Uterus (tissue), 4 donors: ENCODE measurements around the gene HSPBP1. TPM values are rescaled to one million over a fixed set of nuclear protein-coding genes. Genes with fewer than 3 reads are reported as not detected.
A peak's percentile ranks its signal among the peaks of the same experiment; 100 is the strongest.
"Not testable (repeated sequence)": the region's sequence is repeated elsewhere in the genome, so short reads cannot be mapped to it uniquely, and the experiment has no call there.

ENCODE experiments used
- DNase-seq, 2 donors: peaks; one replicate each; pipeline ENCODE4 v3.0.0-alpha.2; 2019 to 2020
- H3K27ac ChIP-seq, 2 donors: fragments of 200-600 bp; sonication (generic); 1 replicate in 1 of 2; 2 replicates in 1 of 2; pipeline ENCODE4 v1.5.1; 2016 to 2018
- H3K27me3 ChIP-seq, 2 donors: fragments of 200-600 bp; sonication (generic); one replicate each; pipeline ENCODE4 v1.5.1; 2018 to 2019; ENCODE audit warnings: control low read depth in 1 of 2
- H3K36me3 ChIP-seq, 2 donors: fragments of 200-600 bp; sonication (generic); one replicate each; pipeline ENCODE4 v1.5.1; 2019; ENCODE audit warnings: control low read depth in 1 of 2
- H3K4me1 ChIP-seq, 2 donors: fragments of 200-600 bp; sonication (generic); one replicate each; pipeline ENCODE4 v1.5.1; 2018 to 2019; ENCODE audit warnings: control low read depth in 1 of 2
- H3K4me3 ChIP-seq, 2 donors: fragments of 200-600 bp; sonication (generic); 1 replicate in 1 of 2; 2 replicates in 1 of 2; pipeline ENCODE4 v1.5.1; 2018 to 2019; ENCODE audit warnings: mild to moderate bottlenecking in 1 of 2
- H3K9me3 ChIP-seq, 2 donors: fragments of 200-600 bp; sonication (generic); one replicate each; pipeline ENCODE4 v1.5.1; 2019; ENCODE audit warnings: control low read depth in 1 of 2
- POLR2A ChIP-seq, 2 donors: fragments of 450-650 bp; IDR thresholded peaks; one replicate each; pipeline ENCODE4 v1.6.1; 2016; ENCODE audit warnings: antibody characterized with exemption in 2 of 2, mild to moderate bottlenecking in 1 of 2, moderate library complexity in 1 of 2
- intact Hi-C: fragments of 100-400 bp; cut with DNase I; formaldehyde crosslinking; loops from one replicate; pipeline ENCODE4 v1.15.1; 2023; ENCODE audit warnings: low total_unique reads
- total RNA-seq, 4 donors: library from RNA; depleted of rRNA in 3 of 4; stranded (reverse); fragments of >200 nt in 3 of 4; gene quantifications; one replicate each; pipeline versions ENCODE4 v1.1.0 to v1.2.4, GENCODE V29; 2014 to 2023
- TF ChIP-seq, protein P1 (sequence below), 4 experiments: fragments of 200-600 bp in 2 of 4; fragments of 450-650 bp in 2 of 4; sonication (generic) in 2 of 4; IDR thresholded peaks; one replicate each; pipeline ENCODE4 v1.5.1; 2016 to 2019; ENCODE audit warnings: antibody characterized with exemption in 4 of 4, mild to moderate bottlenecking in 2 of 4, moderate library complexity in 1 of 4
- donor health status: DM: yes; HTN: yes; CAD: no.

Gene HSPBP1, protein sequence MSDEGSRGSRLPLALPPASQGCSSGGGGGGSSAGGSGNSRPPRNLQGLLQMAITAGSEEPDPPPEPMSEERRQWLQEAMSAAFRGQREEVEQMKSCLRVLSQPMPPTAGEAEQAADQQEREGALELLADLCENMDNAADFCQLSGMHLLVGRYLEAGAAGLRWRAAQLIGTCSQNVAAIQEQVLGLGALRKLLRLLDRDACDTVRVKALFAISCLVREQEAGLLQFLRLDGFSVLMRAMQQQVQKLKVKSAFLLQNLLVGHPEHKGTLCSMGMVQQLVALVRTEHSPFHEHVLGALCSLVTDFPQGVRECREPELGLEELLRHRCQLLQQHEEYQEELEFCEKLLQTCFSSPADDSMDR
- total RNA-seq, result 10 to 100 TPM in 3 of 4 donors, 1 to 10 TPM in 1; 1.3 to 37.4 (median 25.6) TPM

DNA sequence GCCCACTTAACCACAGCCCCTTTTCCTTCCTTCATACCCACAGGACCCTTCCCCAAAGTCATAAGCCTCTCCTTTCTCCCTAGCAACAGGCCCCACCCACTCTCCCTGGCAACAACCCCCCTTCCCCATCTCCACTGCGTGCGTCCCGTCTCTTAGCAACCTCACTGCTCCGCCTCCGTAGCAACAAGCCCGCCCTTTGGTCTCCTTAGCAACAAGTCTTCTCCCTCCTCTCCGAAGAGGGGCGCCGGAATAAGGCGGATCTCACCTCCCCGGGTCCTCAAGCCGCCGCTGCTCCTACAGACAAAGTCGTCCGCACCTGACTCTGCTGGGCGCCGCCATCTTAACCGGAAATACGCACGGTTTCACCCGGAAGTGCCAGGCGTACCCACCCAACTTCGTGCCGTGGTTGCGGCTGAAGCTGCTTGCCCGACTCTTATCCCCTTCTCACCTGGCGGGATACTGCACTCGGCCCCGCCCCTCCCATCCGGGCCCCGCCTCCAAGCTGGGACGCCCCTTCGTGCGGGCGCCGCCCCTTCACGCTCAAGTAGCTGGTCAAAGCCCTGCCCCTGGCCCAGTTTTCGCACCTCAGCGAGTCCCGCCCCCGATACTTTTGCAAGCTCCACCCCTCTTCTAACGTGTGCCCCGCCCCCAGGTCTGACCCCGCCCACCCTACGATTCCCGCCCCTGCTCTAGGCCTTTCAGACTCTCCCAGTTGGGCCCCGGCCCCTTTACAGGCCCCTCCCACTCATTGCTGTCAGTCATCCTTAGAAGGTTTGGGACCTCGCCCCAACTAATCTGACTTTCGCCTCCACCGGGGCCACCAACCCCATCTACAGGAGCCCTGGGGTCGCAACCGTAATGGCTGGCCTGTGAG, at the start of gene HSPBP1:
Gene HSPBP1, minus strand, starts transcription at position 341 of the 874 bp plus-strand sequence. CDS start 502 bp downstream, outside the sequence.
- intact Hi-C loops, result loop anchor here (10.0 kb wide), 1 partner anchor 175 kb away; no protein-coding TSS in a partner anchor
- no peaks in the 10 kb centered on the region for H3K9me3 ChIP-seq
- H3K4me1 ChIP-seq, result peaks cover 0 to 5% of the 10 kb centered on the region in 2 donors
- H3K4me3 ChIP-seq, result peak within 1 kb of the TSS; percentile 52 to 74
- TF ChIP-seq POLR2A (IDR thresholded peaks at IDR 0.05), result peak in 1 of 2 donors; percentile 25
- TF ChIP-seq, protein P1, sequence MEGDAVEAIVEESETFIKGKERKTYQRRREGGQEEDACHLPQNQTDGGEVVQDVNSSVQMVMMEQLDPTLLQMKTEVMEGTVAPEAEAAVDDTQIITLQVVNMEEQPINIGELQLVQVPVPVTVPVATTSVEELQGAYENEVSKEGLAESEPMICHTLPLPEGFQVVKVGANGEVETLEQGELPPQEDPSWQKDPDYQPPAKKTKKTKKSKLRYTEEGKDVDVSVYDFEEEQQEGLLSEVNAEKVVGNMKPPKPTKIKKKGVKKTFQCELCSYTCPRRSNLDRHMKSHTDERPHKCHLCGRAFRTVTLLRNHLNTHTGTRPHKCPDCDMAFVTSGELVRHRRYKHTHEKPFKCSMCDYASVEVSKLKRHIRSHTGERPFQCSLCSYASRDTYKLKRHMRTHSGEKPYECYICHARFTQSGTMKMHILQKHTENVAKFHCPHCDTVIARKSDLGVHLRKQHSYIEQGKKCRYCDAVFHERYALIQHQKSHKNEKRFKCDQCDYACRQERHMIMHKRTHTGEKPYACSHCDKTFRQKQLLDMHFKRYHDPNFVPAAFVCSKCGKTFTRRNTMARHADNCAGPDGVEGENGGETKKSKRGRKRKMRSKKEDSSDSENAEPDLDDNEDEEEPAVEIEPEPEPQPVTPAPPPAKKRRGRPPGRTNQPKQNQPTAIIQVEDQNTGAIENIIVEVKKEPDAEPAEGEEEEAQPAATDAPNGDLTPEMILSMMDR (IDR thresholded peaks at IDR 0.05), result no peak
- H3K27me3 ChIP-seq, result no peaks in the 10 kb centered on the region
- peak within 1 kb of the TSS; percentile 77 to 85 for H3K27ac ChIP-seq
- peak; percentile 95 for DNase-seq
- H3K36me3 ChIP-seq, result no peaks in the 10 kb centered on the region

DNA sequence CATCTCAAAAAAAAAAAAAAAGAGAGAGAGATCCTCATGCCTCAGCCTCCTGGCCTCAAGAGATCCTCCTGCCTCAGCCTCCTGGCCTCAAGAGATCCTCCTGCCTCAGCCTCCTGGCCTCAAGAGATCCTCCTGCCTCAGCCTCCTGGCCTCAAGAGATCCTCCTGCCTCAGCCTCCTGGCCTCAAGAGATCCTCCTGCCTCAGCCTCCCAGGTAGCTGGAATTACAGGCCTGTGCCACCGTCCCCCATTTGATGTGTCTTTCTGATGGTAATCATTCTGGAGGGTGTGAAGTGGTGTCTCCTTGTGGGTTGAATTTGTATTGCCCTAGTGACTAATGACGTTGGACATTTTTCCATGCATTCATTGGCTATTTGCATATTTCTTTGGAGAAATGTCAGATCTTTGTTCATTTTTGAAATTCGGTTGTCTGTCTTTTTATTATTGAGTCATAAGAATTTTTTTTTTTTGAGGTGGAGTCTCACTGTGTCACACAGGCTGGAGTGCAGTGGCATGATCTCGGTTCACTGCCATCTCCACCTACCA, 48.9 kb upstream of the HSPBP1 start:
- H3K9me3 ChIP-seq, DNase-seq, H3K27me3 ChIP-seq, H3K27ac ChIP-seq, H3K4me1 ChIP-seq, intact Hi-C loops, H3K4me3 ChIP-seq, H3K36me3 ChIP-seq: not testable (repeated sequence)

DNA sequence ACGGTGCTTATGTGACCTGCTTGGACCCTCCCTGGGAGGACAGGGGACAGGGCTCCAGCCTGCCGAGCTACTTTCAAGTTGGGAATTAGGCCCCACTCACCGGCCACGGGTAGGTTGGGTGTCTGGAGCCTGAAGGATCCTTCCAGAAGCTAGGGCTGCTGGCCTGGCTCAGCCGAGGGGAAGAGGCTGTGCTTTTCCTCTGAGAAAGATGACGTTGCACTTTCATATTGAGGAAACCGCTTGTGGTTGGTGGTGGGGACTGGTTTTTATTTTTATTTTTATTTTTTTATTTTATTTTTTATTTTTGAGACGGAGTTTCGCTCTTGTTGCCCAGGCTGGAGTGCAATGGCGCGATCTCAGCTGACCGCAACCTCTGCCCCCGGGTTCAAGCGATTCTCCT, 45.3 kb upstream of the HSPBP1 start, which contains the start of gene TMEM150B:
Gene TMEM150B, minus strand, starts transcription at position 170 of the 400 bp plus-strand sequence. CDS start 4,305 bp downstream, outside the sequence.
- H3K4me3 ChIP-seq, result no peak within 1 kb of the TSS
- intact Hi-C loops, result no loop called here
- no peak for TF ChIP-seq POLR2A (IDR thresholded peaks at IDR 0.05)
- TF ChIP-seq, protein P1 (IDR thresholded peaks at IDR 0.05), result no peak
- no peaks in the 10 kb centered on the region for H3K4me1 ChIP-seq
- no peaks in the 10 kb centered on the region for H3K27me3 ChIP-seq
- H3K9me3 ChIP-seq, result no peaks in the 10 kb centered on the region
- no peak for DNase-seq
- no peak within 1 kb of the TSS for H3K27ac ChIP-seq
- no peaks in the 10 kb centered on the region for H3K36me3 ChIP-seq

DNA sequence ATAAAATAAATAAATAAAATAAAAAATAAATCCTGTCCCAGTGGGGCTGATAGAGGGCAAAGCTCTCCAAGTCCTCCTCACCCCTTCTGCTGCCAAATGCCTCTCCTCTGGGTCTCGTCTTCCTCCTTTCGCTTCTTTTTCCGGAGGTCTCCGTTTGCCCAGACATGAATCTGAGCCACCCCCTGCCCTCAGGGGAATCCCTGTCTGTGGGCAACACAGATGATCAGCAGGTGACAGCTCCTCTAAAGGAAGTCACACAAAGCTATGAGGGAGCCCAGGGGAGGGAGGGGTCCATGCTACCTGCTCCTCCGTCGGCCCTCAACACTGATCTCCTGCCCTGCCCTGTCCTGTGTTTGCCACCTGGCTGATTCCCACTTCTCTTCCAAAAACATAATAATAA, 44.8 kb upstream of the HSPBP1 start:
- Histone ChIP-seq H3K27ac (no peak overlapping the region), H3K4me1 (no peaks in the 10 kb centered on the region), H3K36me3 (no peaks in the 10 kb centered on the region), H3K27me3 (no peaks in the 10 kb centered on the region), H3K4me3 (no peak overlapping the region), H3K9me3 (no peaks in the 10 kb centered on the region)
- TF ChIP-seq, protein P1 (IDR thresholded peaks at IDR 0.05), result no peak
- no peak for TF ChIP-seq POLR2A (IDR thresholded peaks at IDR 0.05)
- intact Hi-C loops, result no loop called here
- no peak for DNase-seq

DNA sequence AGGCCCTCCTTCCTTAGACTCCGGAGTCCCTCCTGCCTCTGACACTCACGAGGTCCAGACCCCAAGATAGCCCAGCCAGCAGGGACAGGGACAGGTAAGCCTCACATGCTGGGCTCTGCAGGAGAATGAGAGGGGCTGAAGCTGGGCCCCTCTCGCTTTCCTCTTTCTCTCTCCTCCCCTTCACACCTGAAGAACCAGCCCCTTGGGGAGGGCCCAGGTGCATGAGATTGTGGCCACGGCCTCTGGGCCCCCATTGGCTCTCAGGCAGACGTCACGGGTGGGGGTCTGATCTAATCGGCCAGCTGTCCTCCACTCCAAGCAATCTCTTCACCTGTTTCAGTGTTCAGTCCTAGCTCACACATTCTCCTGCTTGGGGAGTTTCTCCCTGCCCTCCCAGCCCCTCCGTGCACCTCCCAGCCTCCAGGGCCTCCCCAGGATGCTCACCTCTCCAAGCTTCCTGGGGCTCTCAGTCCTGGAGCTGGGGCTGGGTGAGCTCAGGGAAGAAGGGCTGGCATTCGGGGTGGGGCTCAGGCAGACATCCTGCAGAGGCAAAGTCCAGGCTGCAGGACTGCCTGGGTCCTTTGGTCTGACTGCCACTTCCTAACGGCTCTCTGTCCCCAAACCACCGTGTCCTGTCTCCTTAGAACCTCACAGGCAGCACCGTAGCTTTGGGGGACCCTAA, 42.4 kb upstream of the HSPBP1 start:
- Histone ChIP-seq H3K9me3 (no peaks in the 10 kb centered on the region), H3K36me3 (no peaks in the 10 kb centered on the region), H3K4me3 (no peak overlapping the region), H3K27ac (no peak overlapping the region), H3K27me3 (no peaks in the 10 kb centered on the region), H3K4me1 (no peaks in the 10 kb centered on the region)
- intact Hi-C loops, result no loop called here
- DNase-seq, result no peak
- TF ChIP-seq, protein P1 (IDR thresholded peaks at IDR 0.05), result no peak
- no peak for TF ChIP-seq POLR2A (IDR thresholded peaks at IDR 0.05)
